Measurements from ENCODE around the gene CEP192.

DNA sequence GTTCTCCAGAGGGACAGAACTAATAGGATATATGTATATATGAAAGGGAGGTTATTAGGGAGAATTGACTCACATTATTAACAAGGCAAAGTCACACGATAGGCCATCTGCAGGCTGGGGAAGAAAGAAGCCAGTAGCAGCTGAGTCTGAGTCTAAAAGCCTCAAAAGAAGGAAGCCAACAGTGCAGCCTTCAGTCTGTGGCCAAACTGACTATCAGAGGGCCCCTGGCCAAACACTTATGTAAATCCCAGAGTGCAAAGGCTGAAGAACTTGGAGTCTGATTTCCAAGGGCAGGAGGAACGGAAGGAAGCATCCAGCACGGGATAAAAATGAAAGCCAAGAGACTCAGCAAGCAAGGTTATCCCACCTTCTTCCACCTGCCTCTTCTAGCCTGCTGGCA, 119.4 kb downstream of the CEP192 start:
- TF ChIP-seq, protein P1, sequence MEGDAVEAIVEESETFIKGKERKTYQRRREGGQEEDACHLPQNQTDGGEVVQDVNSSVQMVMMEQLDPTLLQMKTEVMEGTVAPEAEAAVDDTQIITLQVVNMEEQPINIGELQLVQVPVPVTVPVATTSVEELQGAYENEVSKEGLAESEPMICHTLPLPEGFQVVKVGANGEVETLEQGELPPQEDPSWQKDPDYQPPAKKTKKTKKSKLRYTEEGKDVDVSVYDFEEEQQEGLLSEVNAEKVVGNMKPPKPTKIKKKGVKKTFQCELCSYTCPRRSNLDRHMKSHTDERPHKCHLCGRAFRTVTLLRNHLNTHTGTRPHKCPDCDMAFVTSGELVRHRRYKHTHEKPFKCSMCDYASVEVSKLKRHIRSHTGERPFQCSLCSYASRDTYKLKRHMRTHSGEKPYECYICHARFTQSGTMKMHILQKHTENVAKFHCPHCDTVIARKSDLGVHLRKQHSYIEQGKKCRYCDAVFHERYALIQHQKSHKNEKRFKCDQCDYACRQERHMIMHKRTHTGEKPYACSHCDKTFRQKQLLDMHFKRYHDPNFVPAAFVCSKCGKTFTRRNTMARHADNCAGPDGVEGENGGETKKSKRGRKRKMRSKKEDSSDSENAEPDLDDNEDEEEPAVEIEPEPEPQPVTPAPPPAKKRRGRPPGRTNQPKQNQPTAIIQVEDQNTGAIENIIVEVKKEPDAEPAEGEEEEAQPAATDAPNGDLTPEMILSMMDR (IDR thresholded peaks at IDR 0.05; ENCODE audit: insufficient read depth, low read depth, low read length), result no peak
- no peak for TF ChIP-seq EZH2 (IDR thresholded peaks at IDR 0.05; ENCODE audit: insufficient read depth, low read length)
